GM10266 (cell line): ENCODE results near the gene SLFN13.

Experiments used
- DNase-seq: peaks from one replicate; pipeline ENCODE4 v3.0.0; 2012; ENCODE audit errors: extremely low spot score
- CTCF ChIP-seq: IDR thresholded peaks from 2 replicates; pipeline ENCODE4 v1.5.1; 2012; ENCODE audit warnings: mild to moderate bottlenecking, low read depth; ENCODE audit not compliant: control insufficient read depth, insufficient read depth; ENCODE audit errors: missing control alignments

The SLFN13 gene

GRCh38 chr17:35453171-35453570, 4.6 kb upstream of the SLFN13 start:
- no peak for TF ChIP-seq CTCF
- DNase-seq: no peak

- no peak for TF ChIP-seq CTCF
- DNase-seq: peak; percentile 38
Measured at GRCh38 chr17:35449371-35449931, 885 bp upstream of the SLFN13 start.

GRCh38 chr17:35448899-35449227, 297 bp upstream of the SLFN13 start:
- no peak for TF ChIP-seq CTCF
- no peak for DNase-seq

- TF ChIP-seq CTCF: no peak
- DNase-seq: no peak
Measured at GRCh38 chr17:35447499-35447898, 1.1 kb downstream of the SLFN13 start.

- no peak for TF ChIP-seq CTCF
- DNase-seq: no peak
Measured at GRCh38 chr17:35438433-35438832, 10.1 kb downstream of the SLFN13 start.

- TF ChIP-seq CTCF: peak; percentile 22
- peak; percentile 51 for DNase-seq
Measured at GRCh38 chr17:35433075-35433894, 15.3 kb downstream of the SLFN13 start.

GRCh38 chr17:35432176-35433074, 16.1 kb downstream of the SLFN13 start, which contains the start of gene SLFN12:
Gene SLFN12 (minus strand): TSS chr17:35432500. CDS start chr17:35423028, 9,472 bp downstream.
- peak; percentile 73 for DNase-seq
- TF ChIP-seq CTCF: no peak
